GM12878 (cell line): ENCODE data around the gene MPRIP. TPM values are rescaled to one million over a fixed set of nuclear protein-coding genes. Genes with fewer than 3 reads are reported as not detected.

Experiments used
- ATAC-seq: fragments of 200-7000 bp; cut with Tn5 transposase; 3 replicates; pipeline ENCODE4 v1.9.1; 2020; ENCODE audit warnings: mild to moderate bottlenecking, moderate library complexity
- BruUV-seq: library from RNA; stranded (reverse); fragments of 400-500 nt; replicated peaks from 2 replicates; lab custom pipeline; 2021; lab: Mats Ljungman, UMichigan
- CTCF ChIA-PET: fragments of 300-600 bp; sonication (Branson Sonifier 250); formaldehyde crosslinking; extraction: SDS; loops from one replicate; lab custom pipeline; 2021; ENCODE audit warnings: inconsistent platforms; lab: Yijun Ruan, JAX
- POLR2A ChIA-PET: fragments of 350-600 bp; formaldehyde crosslinking; extraction: SDS; loops from one replicate; lab custom pipeline; 2021; ENCODE audit warnings: inconsistent platforms; lab: Charles Lee
- RAD21 ChIA-PET: fragments of 300-600 bp; sonication (Branson Sonifier 250); formaldehyde crosslinking; loops from one replicate; lab custom pipeline; 2023; ENCODE audit warnings: antibody characterized with exemption; ENCODE audit not compliant: unreplicated experiment; lab: Charles Lee
- SMC1A ChIA-PET: fragments of 300-600 bp; sonication (Branson Sonifier 250); formaldehyde crosslinking; loops from one replicate; lab custom pipeline; 2023; ENCODE audit not compliant: unreplicated experiment, uncharacterized antibody; lab: Charles Lee
- DNase-seq: peaks from one replicate; pipeline ENCODE4 v3.0.0-alpha.2; 2011; ENCODE audit warnings: low read depth, low spot score
- FAIRE-seq: peaks from 3 replicates; lab custom pipeline; 2011; peaks lifted over from hg19 to GRCh38; lab: Jason Lieb, UNC
- H2AFZ ChIP-seq: 2 replicates; pipeline ENCODE4 v1.6.0; 2011; ENCODE audit warnings: low read depth, low read length, control low read depth; ENCODE audit not compliant: control insufficient read depth
- H3K27ac ChIP-seq: 2 replicates; pipeline ENCODE4 v1.5.1; 2011; ENCODE audit warnings: control low read depth; ENCODE audit not compliant: control insufficient read depth, insufficient read depth
- H3K27me3 ChIP-seq, 2 experiments: replicated peaks in 1 of 2; 2 replicates each; pipeline versions ENCODE4 v1.6.0 to v1.6.1; 2011; ENCODE audit warnings: low read length in 1 of 2; ENCODE audit not compliant: control insufficient read depth in 2 of 2, insufficient read depth in 2 of 2
- H3K36me3 ChIP-seq, 2 experiments: 2 replicates each; pipeline ENCODE4 v1.5.1; 2011; ENCODE audit warnings: low read length in 1 of 2; ENCODE audit not compliant: control insufficient read depth in 2 of 2, insufficient read depth in 2 of 2
- H3K4me1 ChIP-seq: 2 replicates; pipeline ENCODE4 v1.6.1; 2011; ENCODE audit warnings: mild to moderate bottlenecking, low read length, moderate library complexity, mixed read lengths; ENCODE audit not compliant: control insufficient read depth, insufficient read depth
- H3K4me2 ChIP-seq: 2 replicates; pipeline ENCODE4 v1.6.0; 2011; ENCODE audit warnings: control low read depth; ENCODE audit not compliant: control insufficient read depth, insufficient read depth
- H3K4me3 ChIP-seq: fragments of 200-600 bp; sonication (generic); 2 replicates; pipeline ENCODE4 v1.5.1; 2016
- H3K79me2 ChIP-seq: 2 replicates; pipeline ENCODE4 v1.6.0; 2011; ENCODE audit warnings: low read length; ENCODE audit not compliant: control insufficient read depth, insufficient read depth
- H3K9ac ChIP-seq: 2 replicates; pipeline ENCODE4 v1.8.0; 2011; ENCODE audit warnings: low read length, control low read depth, mixed read lengths; ENCODE audit not compliant: control insufficient read depth, insufficient read depth
- H3K9me3 ChIP-seq: replicated peaks from 3 replicates; pipeline ENCODE4 v1.5.1; 2011; ENCODE audit warnings: mild to moderate bottlenecking, low read length; ENCODE audit not compliant: control insufficient read depth, insufficient read depth
- H4K20me1 ChIP-seq: 2 replicates; pipeline ENCODE4 v1.6.0; 2011; ENCODE audit not compliant: control insufficient read depth, insufficient read depth
- CEBPZ ChIP-seq: fragments of 150-350 bp; IDR thresholded peaks from 2 replicates; pipeline ENCODE4 v1.6.1; 2016; ENCODE audit warnings: low read depth, low read length
- CHD1 ChIP-seq: IDR thresholded peaks from 2 replicates; pipeline ENCODE4 v1.6.1; 2012; ENCODE audit warnings: low read depth, low read length, improper control_type of control experiment
- EGR1 ChIP-seq, 2 experiments: IDR thresholded peaks; 1 replicate in 1 of 2; 2 replicates in 1 of 2; pipeline ENCODE4 v1.6.1; 2011 to 2012; ENCODE audit warnings: low read depth in 2 of 2, low read length in 2 of 2, borderline replicate concordance in 1 of 2, mild to moderate bottlenecking in 1 of 2, moderate library complexity in 1 of 2
- GABPA ChIP-seq: IDR thresholded peaks from 2 replicates; pipeline ENCODE4 v1.6.1; 2014; ENCODE audit warnings: antibody characterized with exemption, low read depth, mild to moderate bottlenecking, inconsistent platforms
- KLF5 ChIP-seq: fragments of 450-650 bp; IDR thresholded peaks from 2 replicates; pipeline ENCODE4 v1.6.1; 2014; ENCODE audit warnings: mild to moderate bottlenecking; ENCODE audit not compliant: partially characterized antibody
- NRF1 ChIP-seq: conservative IDR thresholded peaks from 2 replicates; pipeline ENCODE4 v1.6.1; 2011; ENCODE audit warnings: mild to moderate bottlenecking, low read depth, low read length, improper control_type of control experiment
- RCOR1 ChIP-seq: conservative IDR thresholded peaks from 2 replicates; pipeline ENCODE4 v1.6.1; 2012; ENCODE audit warnings: low read depth, low read length, improper control_type of control experiment
- RUNX3 ChIP-seq: IDR thresholded peaks from 2 replicates; pipeline ENCODE4 v1.6.1; 2012; ENCODE audit warnings: low read length, inconsistent platforms
- SREBF2 ChIP-seq: IDR thresholded peaks from 2 replicates; pipeline ENCODE4 v1.6.1; 2012; ENCODE audit warnings: mild to moderate bottlenecking, low read length
- TCF7 ChIP-seq: IDR thresholded peaks from 2 replicates; pipeline ENCODE4 v1.6.1; 2014; ENCODE audit warnings: antibody characterized with exemption, borderline replicate concordance
- USF2 ChIP-seq: IDR thresholded peaks from 2 replicates; pipeline ENCODE4 v1.6.1; 2011; ENCODE audit warnings: low read depth, low read length, improper control_type of control experiment, borderline replicate concordance
- YBX1 ChIP-seq: fragments of 450-650 bp; IDR thresholded peaks from 2 replicates; pipeline ENCODE4 v1.6.1; 2016; ENCODE audit warnings: antibody characterized with exemption
- ZBTB4 ChIP-seq: fragments of 450-650 bp; formaldehyde crosslinking; IDR thresholded peaks from 2 replicates; pipeline ENCODE4 v1.4.0; 2022; ENCODE audit warnings: mild to moderate bottlenecking, moderate library complexity
- WGBS: methylation state at CpG from one replicate; pipeline ENCODE4 v1.1.6; 2016; ENCODE audit warnings: low lambda C conversion rate; ENCODE audit not compliant: insufficient replicate concordance, insufficient coverage; ENCODE audit errors: missing lambda C conversion rate; 5-methylcytosine and 5-hydroxymethylcytosine counted together
- in situ Hi-C: fragments of 300-500 bp; cut with MboI; formaldehyde crosslinking; loops from 9 replicates; pipeline ENCODE4 v1.14.3; 2018; ENCODE audit warnings: mixed read lengths
- intact Hi-C: fragments of 100-400 bp; cut with micrococcal nuclease; formaldehyde crosslinking; loops from one replicate; pipeline ENCODE4 v1.14.2; 2022; ENCODE audit not compliant: unreplicated experiment
- polyA plus RNA-seq, 11 experiments: library from polyadenylated mRNA; depleted of rRNA in 4 of 11; unstranded in 6 of 11; stranded (reverse) in 5 of 11; fragments of >200 nt; fragmentation: Nextera tagmentation in 4 of 11; fragmentation: Illumina TruSeq in 1 of 11; extraction: Ambion mirVana in 4 of 11; extraction: Trizol in 1 of 11; gene quantifications; 1 replicate in 1 of 11; 2 replicates in 10 of 11; pipeline versions ENCODE4 v1.2.1 to v1.2.3, GENCODE V29; 2011 to 2016; ENCODE audit warnings: inconsistent platforms in 2 of 11, missing spikeins in 2 of 11, low read depth in 1 of 11
- total RNA-seq, 4 experiments: library from RNA; depleted of rRNA in 3 of 4; stranded (reverse); fragments of >200 nt in 3 of 4; fragmentation: Illumina TruSeq in 1 of 4; extraction: Trizol in 1 of 4; gene quantifications; 2 replicates each; pipeline versions ENCODE4 v1.2.1 to v1.2.3, GENCODE V29; 2013 to 2021

Gene MPRIP
- total and polyA plus RNA-seq, 10 of the 15 experiments (the other 5 are each of a cell fraction or from before 2014, with no cell fraction given), result 16.5 to 168 (median 71.7) TPM

GRCh38 chr17:17182598-17183136 is 140.4 kb downstream of the MPRIP start:
- POLR2A ChIA-PET, result interaction anchor here (0.9 kb wide), 1 partner anchor 22 kb away, joined by 3 read pairs; no protein-coding TSS in a partner anchor
- ATAC-seq (no peak; the same call in 2 of the 3 replicates), DNase-seq (no peak), FAIRE-seq (no peak)
- Histone ChIP-seq H3K27me3 (no peaks in the 10 kb centered on the region), H3K4me3 (no peak overlapping the region), H4K20me1 (no peaks in the 10 kb centered on the region), H3K9ac (no peak overlapping the region), H3K9me3 (no peaks in the 10 kb centered on the region), H3K4me1 (peaks cover 44% of the 10 kb centered on the region), H2AFZ (no peak overlapping the region), H3K79me2 (no peaks in the 10 kb centered on the region), H3K36me3 (peaks cover 16 to 18% of the 10 kb centered on the region in 2 experiments), H3K4me2 (peak overlapping the region; percentile 52), H3K27ac (peak overlapping the region; percentile 62; the same call in 1 of the 2 replicates)
- CTCF ChIA-PET, result no interaction called here
- in situ Hi-C loops (no loop called here), intact Hi-C loops (no loop called here)
- no peak for TF ChIP-seq NRF1
- no peak for TF ChIP-seq RUNX3
- TF ChIP-seq EGR1 (IDR thresholded peaks at IDR 0.05; ENCODE audit: borderline replicate concordance in 1 of 2, low read depth in 2 of 2, low read length in 2 of 2), result no peak
- TF ChIP-seq ZBTB4 (CRISPR knock-in tag), result no peak
- TF ChIP-seq TCF7, result no peak
- no peak for TF ChIP-seq KLF5
- no peak for TF ChIP-seq GABPA
- TF ChIP-seq SREBF2, result no peak
- no peak for TF ChIP-seq CEBPZ
- no peak for TF ChIP-seq RCOR1
- TF ChIP-seq YBX1, result no peak
- no peak for TF ChIP-seq USF2
- no peak for TF ChIP-seq CHD1
- no TSS peak for BruUV-seq
- RAD21 ChIA-PET, result interaction anchor here (1.4 to 2.4 kb wide), 2 partner anchors 9 to 54 kb away, joined by 3 to 10 read pairs; partner anchors contain the start of gene FLCN
- SMC1A ChIA-PET, result interaction anchor here (0.7 to 0.8 kb wide), 2 partner anchors 18 to 130 kb away, joined by 3 read pairs; no protein-coding TSS in a partner anchor
- 51% methylated on average over 6 of the region's 6 CpGs for WGBS
